ENCODE data around the gene OGT. TPM values are rescaled to one million over a fixed set of nuclear protein-coding genes. Genes with fewer than 3 reads are reported as not detected.
"Not testable (repeated sequence)": the region's sequence is repeated elsewhere in the genome, so short reads cannot be mapped to it uniquely, and the experiment has no call there.

The OGT gene
- total and polyA plus RNA-seq, 2 experiments from 2014 or later: 36.8 to 120 TPM

DNA sequence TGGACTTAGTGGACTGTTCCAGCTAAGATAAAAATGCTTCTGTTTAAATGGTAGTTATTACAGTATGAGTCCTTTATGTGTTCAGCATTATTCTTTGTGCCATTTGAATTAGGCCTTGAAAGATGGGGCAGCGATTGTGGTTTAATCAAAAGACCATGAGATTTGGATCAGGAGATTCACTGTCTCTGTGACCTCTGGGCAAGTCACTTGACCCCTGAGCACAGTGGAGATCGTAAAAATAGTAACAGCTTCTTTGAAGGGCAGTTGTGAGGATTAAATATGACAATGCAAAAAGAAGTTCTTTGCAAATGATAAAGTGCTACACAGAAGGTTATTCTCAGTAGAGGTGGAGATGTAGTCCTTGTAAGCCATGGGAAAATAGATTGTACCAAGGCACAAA lies 74.6 kb downstream of the OGT start:
- H3K9me3 ChIP-seq (ENCODE audit: low read depth): no peaks in the 10 kb centered on the region
- H3K27ac ChIP-seq: no peak overlapping the region
- H3K4me2 ChIP-seq: no peak overlapping the region
- H3K79me2 ChIP-seq: no peaks in the 10 kb centered on the region
- H3K27me3 ChIP-seq: no peaks in the 10 kb centered on the region
- WGBS (ENCODE audit: low lambda C conversion rate, missing lambda C conversion rate): 69% methylated on average over 2 of the region's 2 CpGs
- H3K36me3 ChIP-seq (replicated peaks; ENCODE audit: insufficient read depth, low read depth): peaks cover 3% of the 10 kb centered on the region
- no peaks in the 10 kb centered on the region for H3K4me1 ChIP-seq (ENCODE audit: insufficient read depth)
- H3K9me2 ChIP-seq (replicated peaks; ENCODE audit: insufficient read depth): no peaks in the 10 kb centered on the region
- no peak for TF ChIP-seq EZH2phosphoT487 (IDR thresholded peaks at IDR 0.05; ENCODE audit: low read depth, severe bottlenecking, unreplicated experiment)
- TF ChIP-seq, protein P1, sequence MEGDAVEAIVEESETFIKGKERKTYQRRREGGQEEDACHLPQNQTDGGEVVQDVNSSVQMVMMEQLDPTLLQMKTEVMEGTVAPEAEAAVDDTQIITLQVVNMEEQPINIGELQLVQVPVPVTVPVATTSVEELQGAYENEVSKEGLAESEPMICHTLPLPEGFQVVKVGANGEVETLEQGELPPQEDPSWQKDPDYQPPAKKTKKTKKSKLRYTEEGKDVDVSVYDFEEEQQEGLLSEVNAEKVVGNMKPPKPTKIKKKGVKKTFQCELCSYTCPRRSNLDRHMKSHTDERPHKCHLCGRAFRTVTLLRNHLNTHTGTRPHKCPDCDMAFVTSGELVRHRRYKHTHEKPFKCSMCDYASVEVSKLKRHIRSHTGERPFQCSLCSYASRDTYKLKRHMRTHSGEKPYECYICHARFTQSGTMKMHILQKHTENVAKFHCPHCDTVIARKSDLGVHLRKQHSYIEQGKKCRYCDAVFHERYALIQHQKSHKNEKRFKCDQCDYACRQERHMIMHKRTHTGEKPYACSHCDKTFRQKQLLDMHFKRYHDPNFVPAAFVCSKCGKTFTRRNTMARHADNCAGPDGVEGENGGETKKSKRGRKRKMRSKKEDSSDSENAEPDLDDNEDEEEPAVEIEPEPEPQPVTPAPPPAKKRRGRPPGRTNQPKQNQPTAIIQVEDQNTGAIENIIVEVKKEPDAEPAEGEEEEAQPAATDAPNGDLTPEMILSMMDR (IDR thresholded peaks at IDR 0.05; ENCODE audit: poor library complexity): no peak
- TF ChIP-seq EZH2 (IDR thresholded peaks at IDR 0.05; ENCODE audit: borderline replicate concordance): no peak
- H2AFZ ChIP-seq: no peak overlapping the region
- H4K20me1 ChIP-seq (ENCODE audit: insufficient read depth, poor library complexity, severe bottlenecking): no peaks in the 10 kb centered on the region
- DNase-seq (ENCODE audit: low spot score): no peak
- H3K4me3 ChIP-seq: no peak overlapping the region

DNA sequence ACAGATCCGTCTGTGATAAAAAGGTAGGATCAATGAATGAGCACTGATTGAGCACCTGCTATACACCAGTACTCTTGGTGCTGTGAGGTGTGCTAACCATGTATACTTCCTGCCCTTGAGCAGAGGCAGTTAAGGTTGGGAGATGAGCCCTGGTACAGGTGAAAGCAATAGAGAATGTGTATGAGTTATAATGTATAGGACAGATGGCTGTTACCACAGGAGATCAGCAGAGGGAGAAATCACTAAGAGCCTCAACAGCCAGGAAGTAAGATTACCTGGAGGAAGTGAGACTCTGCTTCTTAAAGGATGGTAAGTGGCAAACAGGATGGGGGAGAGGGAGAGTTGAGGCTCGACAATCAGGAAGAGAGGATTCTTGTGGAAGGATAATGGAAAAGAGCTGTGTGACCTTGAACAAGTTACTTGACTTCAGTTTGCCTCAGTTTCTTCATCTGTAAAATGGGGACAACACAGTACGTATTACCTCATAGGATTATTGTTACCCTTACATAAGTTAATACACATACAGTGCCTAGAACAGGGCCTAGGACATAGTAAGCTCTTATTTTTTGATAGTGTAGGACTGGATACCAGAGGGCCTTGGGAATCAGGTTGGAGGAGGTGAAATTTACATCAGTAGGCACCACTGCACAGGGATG lies 76.3 kb downstream of the OGT start:
- TF ChIP-seq EZH2phosphoT487 (IDR thresholded peaks at IDR 0.05; ENCODE audit: low read depth, severe bottlenecking, unreplicated experiment): no peak
- TF ChIP-seq, protein P1 (IDR thresholded peaks at IDR 0.05; ENCODE audit: poor library complexity): no peak
- TF ChIP-seq EZH2 (IDR thresholded peaks at IDR 0.05; ENCODE audit: borderline replicate concordance): no peak
- Histone ChIP-seq H3K4me1 (ENCODE audit: insufficient read depth) (no peaks in the 10 kb centered on the region), H3K27ac (no peak overlapping the region), H2AFZ (no peak overlapping the region), H3K9me2 (replicated peaks; ENCODE audit: insufficient read depth) (no peaks in the 10 kb centered on the region), H3K36me3 (replicated peaks; ENCODE audit: insufficient read depth, low read depth) (peaks cover 3% of the 10 kb centered on the region), H3K9me3 (ENCODE audit: low read depth) (no peaks in the 10 kb centered on the region), H3K27me3 (no peaks in the 10 kb centered on the region), H3K4me2 (no peak overlapping the region), H4K20me1 (ENCODE audit: insufficient read depth, poor library complexity, severe bottlenecking) (no peaks in the 10 kb centered on the region), H3K79me2 (no peaks in the 10 kb centered on the region), H3K4me3 (no peak overlapping the region)
- 82% methylated on average over 3 of the region's 3 CpGs for WGBS (ENCODE audit: low lambda C conversion rate, missing lambda C conversion rate)
- DNase-seq (ENCODE audit: low spot score): no peak

DNA sequence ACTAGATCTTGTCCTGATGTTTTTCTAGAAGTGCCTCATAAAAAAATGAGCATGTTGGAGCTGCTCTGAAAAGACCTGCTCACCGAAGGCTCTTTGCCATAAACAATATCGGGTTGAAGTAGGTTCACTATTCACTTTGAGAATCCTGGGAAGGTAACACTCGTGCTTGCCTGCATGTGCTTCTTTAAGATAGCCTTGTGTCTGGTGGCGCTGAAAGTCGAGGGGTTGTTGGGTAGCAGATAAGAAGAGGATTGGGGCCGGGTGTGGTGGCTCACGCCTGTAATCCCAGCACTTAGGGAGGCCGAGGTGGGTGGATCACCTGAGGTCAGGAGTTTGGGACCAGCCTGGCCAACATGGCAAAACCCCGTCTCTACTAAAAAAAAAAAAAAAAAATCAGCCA lies 78.8 kb downstream of the OGT start:
- WGBS (ENCODE audit: low lambda C conversion rate, missing lambda C conversion rate): 90% methylated on average over 8 of the region's 9 CpGs
- not testable (repeated sequence) for H3K27ac ChIP-seq; H3K36me3 ChIP-seq (replicated peaks; ENCODE audit: insufficient read depth, low read depth); H3K4me1 ChIP-seq (ENCODE audit: insufficient read depth); H3K27me3 ChIP-seq; H3K4me3 ChIP-seq; DNase-seq (ENCODE audit: low spot score); H3K4me2 ChIP-seq; H4K20me1 ChIP-seq (ENCODE audit: insufficient read depth, poor library complexity, severe bottlenecking); H3K9me3 ChIP-seq (ENCODE audit: low read depth); H3K9me2 ChIP-seq (replicated peaks; ENCODE audit: insufficient read depth); H3K79me2 ChIP-seq; H2AFZ ChIP-seq

DNA sequence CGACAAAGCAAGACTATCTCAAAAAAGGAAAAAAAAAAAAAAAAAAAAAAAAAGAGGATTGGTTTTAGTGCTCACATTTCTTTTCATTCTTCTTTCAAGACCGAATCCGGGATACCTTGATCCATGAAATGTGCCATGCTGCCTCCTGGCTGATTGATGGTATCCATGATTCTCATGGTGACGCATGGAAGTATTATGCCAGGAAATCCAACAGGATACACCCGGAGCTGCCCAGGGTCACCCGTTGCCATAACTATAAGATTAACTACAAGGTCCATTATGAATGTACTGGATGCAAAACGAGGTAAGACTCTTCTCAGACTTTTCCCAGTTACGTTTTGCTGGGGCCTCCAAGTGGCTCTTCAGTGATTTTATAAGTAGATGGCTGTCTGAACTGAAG lies 79.4 kb downstream of the OGT start:
- no peaks in the 10 kb centered on the region for H4K20me1 ChIP-seq (ENCODE audit: insufficient read depth, poor library complexity, severe bottlenecking)
- no peak for TF ChIP-seq EZH2 (IDR thresholded peaks at IDR 0.05; ENCODE audit: borderline replicate concordance)
- no peak for TF ChIP-seq EZH2phosphoT487 (IDR thresholded peaks at IDR 0.05; ENCODE audit: low read depth, severe bottlenecking, unreplicated experiment)
- WGBS (ENCODE audit: low lambda C conversion rate, missing lambda C conversion rate): 81% methylated on average over 8 of the region's 8 CpGs
- no peak overlapping the region for H3K27ac ChIP-seq
- H3K4me3 ChIP-seq: no peak overlapping the region
- no peak overlapping the region for H2AFZ ChIP-seq
- no peaks in the 10 kb centered on the region for H3K4me1 ChIP-seq (ENCODE audit: insufficient read depth)
- no peaks in the 10 kb centered on the region for H3K79me2 ChIP-seq
- no peaks in the 10 kb centered on the region for H3K9me3 ChIP-seq (ENCODE audit: low read depth)
- DNase-seq (ENCODE audit: low spot score): no peak
- H3K9me2 ChIP-seq (replicated peaks; ENCODE audit: insufficient read depth): no peaks in the 10 kb centered on the region
- no peaks in the 10 kb centered on the region for H3K36me3 ChIP-seq (replicated peaks; ENCODE audit: insufficient read depth, low read depth)
- H3K4me2 ChIP-seq: no peak overlapping the region
- no peaks in the 10 kb centered on the region for H3K27me3 ChIP-seq
